D721Med (cell line): Measurements from ENCODE around the gene RMC1.
"Not testable (repeated sequence)": the region's sequence is repeated elsewhere in the genome, so short reads cannot be mapped to it uniquely, and the experiment has no call there.

Experiments
- DNase-seq: peaks from one replicate; pipeline ENCODE4 v3.0.0; 2011; ENCODE audit warnings: low spot score; ENCODE audit not compliant: insufficient read length
- FAIRE-seq: peaks from 2 replicates; lab custom pipeline; 2011; peaks lifted over from hg19 to GRCh38; lab: Jason Lieb, UNC
- TF ChIP-seq, protein P1 (sequence below): IDR thresholded peaks from 2 replicates; pipeline ENCODE4 v1.5.1; 2012; ENCODE audit warnings: mild to moderate bottlenecking, control low read depth; ENCODE audit not compliant: insufficient read depth; ENCODE audit errors: missing control alignments

The RMC1 gene

DNA sequence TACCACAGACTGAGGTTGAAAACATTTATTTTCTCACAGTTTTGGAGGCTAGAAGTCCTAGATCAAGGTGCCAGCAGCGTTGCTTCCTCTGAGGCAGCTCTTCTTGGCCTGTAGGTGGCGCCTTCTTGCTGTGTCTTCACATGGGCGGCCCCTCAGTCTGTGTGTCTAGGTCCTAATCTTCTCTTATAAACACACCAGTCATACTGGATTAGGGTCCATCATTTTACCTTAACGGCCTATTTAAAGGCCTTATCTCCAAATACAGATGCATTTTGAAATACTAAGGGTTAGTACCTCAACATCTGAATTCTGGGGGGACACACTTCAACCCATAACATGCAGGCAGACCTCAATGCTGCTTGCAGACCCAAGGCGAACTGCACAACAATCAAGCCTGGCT lies 4.4 kb upstream of the RMC1 start:
- TF ChIP-seq, protein P1, sequence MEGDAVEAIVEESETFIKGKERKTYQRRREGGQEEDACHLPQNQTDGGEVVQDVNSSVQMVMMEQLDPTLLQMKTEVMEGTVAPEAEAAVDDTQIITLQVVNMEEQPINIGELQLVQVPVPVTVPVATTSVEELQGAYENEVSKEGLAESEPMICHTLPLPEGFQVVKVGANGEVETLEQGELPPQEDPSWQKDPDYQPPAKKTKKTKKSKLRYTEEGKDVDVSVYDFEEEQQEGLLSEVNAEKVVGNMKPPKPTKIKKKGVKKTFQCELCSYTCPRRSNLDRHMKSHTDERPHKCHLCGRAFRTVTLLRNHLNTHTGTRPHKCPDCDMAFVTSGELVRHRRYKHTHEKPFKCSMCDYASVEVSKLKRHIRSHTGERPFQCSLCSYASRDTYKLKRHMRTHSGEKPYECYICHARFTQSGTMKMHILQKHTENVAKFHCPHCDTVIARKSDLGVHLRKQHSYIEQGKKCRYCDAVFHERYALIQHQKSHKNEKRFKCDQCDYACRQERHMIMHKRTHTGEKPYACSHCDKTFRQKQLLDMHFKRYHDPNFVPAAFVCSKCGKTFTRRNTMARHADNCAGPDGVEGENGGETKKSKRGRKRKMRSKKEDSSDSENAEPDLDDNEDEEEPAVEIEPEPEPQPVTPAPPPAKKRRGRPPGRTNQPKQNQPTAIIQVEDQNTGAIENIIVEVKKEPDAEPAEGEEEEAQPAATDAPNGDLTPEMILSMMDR: peak; percentile 88
- FAIRE-seq (peak; percentile 80), DNase-seq (peak; percentile 72)

DNA sequence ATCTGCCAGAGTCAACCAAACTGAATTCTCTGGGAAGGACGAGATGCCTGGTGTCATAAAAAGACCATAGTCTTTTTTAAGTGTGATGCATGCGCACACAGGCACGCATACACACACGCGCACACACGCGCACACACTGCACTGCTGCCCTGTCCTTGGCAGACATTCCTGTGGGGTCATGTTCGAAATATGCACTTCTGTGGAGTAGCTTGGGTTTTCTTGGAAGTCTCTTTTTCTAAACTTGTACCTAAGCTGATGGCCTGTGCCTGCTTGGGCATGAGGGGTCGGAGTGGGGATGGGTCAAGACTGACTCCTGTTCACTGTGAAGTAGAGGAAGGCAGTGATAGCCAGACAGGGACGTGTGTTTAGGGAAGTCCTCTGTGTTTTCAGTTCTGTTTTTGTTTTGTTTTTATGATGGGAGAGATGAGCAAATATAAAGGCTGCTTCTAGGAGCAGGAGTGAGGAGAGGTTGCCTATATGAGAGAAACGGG lies 4.0 kb upstream of the RMC1 start:
- TF ChIP-seq, protein P1: no peak
- no peak for FAIRE-seq
- no peak for DNase-seq

DNA sequence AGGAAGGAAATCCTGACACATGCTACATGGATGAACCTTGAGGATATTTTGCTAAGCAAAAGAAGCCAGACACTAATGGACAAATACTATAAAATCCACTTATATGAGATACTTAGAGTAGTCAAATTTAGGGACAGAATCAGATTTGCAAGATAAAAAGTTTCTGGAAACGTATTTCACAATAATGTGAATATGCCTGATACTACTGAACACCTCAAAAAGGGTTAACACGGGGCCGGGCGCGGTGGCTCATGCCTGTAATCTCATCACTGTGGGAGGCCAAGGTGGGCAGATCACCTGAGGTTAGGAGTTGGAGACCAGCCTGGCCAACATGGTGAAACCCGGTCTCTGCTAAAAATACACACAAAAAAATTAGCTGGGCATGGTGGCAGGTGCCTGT lies 1.7 kb upstream of the RMC1 start:
- no peak for FAIRE-seq
- no peak for DNase-seq
- TF ChIP-seq, protein P1: no peak

DNA sequence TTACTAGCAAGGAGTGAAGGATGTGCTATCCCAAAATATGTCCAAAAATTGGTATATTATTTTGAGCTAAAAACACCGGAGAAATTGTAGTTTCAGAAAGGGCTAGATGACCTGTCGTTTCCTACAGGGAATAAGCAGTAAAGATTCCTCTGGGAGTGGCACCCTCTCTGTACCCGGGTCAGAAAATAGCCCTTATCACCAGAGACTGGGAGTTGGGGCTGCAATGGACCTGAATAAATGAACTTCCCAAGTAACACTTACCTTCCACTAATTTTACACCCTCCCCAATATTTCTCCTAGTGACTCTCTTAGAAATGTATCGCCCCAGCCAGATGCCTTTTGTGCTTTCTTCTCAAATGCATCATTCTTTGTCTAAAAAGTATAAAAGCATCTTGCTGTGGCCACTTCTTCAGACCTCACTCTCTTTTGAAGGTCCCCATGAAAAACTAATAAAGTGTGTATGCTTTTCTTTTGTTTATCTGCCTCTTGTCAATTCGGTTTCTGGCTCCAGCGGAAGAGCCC lies 734 bp upstream of the RMC1 start:
- FAIRE-seq (no peak), DNase-seq (no peak)
- TF ChIP-seq, protein P1: no peak

DNA sequence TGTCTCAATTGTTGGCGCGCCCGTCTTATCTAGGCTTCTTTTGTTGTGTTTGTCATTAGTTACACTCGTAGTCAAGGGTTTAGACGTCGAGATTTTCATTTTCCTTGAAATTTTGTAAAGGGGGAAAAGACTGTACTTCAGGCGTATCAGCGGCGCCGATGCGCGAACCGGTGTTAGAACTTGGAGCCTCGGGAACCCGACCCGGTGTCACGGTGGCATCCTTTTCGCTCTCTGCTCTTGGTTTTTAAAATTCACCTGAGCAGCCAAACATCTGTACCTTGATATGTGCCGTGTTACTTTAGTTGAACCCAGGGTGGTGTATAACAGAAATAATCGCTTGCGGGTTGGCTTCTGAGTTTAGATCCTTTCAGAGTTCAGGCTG lies 643 bp downstream of the RMC1 start:
- DNase-seq (no peak), FAIRE-seq (no peak)
- TF ChIP-seq, protein P1: no peak

DNA sequence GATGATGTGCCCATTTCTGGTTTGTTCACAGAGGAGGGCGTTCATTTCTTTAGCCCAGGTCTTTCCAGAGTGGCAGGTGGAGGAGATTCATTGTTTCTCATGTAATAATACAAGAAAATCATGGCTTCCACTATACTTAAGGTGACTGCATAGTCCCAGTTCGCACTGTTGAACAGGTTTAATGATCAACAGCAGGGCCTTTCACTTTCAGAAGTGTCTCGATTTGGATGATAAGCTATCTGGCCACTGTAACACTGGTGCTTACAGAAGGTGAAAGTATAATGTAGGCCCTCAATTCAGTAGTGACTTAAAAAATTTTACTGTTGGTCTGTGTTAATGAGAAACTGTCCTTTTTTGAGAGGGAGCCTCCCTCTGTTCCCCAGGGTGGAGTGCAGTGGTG lies 1.4 kb downstream of the RMC1 start:
- DNase-seq (peak; percentile 1), FAIRE-seq (no peak)
- TF ChIP-seq, protein P1: no peak

DNA sequence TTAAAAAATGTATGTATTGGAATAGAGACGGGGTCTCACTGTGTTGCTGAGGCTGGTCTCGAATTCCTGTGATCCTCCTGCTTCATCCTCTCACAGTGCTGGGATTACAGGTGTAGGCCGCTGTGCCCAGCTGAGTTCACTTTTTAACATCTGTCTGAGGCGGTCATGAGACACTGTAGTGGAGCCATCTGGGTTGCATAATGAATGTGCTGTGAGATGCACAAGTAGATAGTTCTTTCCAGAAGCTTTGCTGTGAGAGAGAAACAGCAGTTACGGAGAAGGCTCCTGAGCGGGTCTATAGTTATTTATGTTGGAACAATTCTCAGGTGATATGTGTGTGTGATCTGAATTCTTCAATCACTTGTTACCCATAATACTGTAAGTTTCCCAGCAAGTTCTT lies 3.1 kb downstream of the RMC1 start:
- no peak for FAIRE-seq
- TF ChIP-seq, protein P1: no peak

DNA sequence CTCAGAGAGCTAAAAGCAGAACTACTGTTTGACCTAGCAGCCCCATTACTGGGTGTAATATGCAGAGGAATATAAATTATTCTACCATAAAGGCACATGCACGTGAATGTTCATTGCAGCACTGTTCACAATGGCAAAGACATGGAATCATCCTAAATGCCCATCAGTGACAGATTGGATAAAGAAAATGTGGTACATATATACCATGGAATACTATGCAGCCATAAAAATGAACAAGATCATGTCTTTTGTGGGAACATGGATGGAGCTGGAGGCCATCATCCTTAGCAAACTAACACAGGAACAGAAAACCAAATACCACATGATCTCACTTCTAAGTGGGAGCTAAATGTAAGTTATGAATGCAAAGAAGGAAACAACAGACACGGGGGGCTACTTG lies 7.6 kb downstream of the RMC1 start:
- FAIRE-seq: not testable (repeated sequence)

More for the DNA sequence above, 3.1 kb downstream of the RMC1 start:
- DNase-seq: no peak

DNA sequence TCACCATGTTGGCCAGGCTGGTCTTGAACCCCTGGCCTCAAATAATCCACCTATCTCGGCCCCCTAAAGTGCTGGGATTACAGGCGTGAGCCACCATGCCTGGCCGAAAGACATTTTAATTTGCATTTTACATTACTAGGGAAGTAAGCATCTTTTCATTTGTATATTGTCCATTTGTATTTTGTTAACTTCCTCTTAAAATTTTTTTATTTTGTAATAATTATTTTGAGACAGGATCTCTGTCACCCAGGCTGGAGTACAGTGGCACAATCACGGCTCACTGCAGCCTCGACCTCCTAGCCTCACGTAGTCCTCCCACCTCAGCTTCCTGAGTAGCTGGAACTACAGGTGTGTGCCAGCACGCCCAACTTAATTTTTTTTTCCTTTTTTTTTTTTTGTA lies 8.9 kb downstream of the RMC1 start:
- DNase-seq, FAIRE-seq: not testable (repeated sequence)

More for the DNA sequence above, 7.6 kb downstream of the RMC1 start:
- not testable (repeated sequence) for DNase-seq
